Ovary (tissue), 9 donors: ENCODE results near the gene HAPLN2. TPM values are rescaled to one million over a fixed set of nuclear protein-coding genes. Genes with fewer than 3 reads are reported as not detected.

Experiments used
- DNase-seq, 5 donors: peaks; one replicate each; pipeline ENCODE4 v3.0.0-alpha.2; 2019 to 2020
- H3K27ac ChIP-seq, 2 donors: fragments of 200-600 bp; one replicate each; pipeline versions ENCODE4 v1.5.1 to v1.8.0; 2019 to 2022
- H3K27me3 ChIP-seq: fragments of 200-600 bp; one replicate; pipeline ENCODE4 v1.8.0; 2022
- H3K36me3 ChIP-seq: fragments of 200-600 bp; sonication (generic); one replicate; pipeline ENCODE4 v1.5.1; 2019
- H3K4me1 ChIP-seq: one replicate; pipeline ENCODE4 v1.8.1; 2013; ENCODE audit warnings: mild to moderate bottlenecking, moderate library complexity; ENCODE audit not compliant: insufficient read depth
- H3K4me3 ChIP-seq: fragments of 200-600 bp; sonication (generic); one replicate; pipeline ENCODE4 v1.5.1; 2017
- H3K9me3 ChIP-seq, 2 donors: fragments of 200-600 bp in 1 of 2; sonication (generic) in 1 of 2; one replicate each; pipeline versions ENCODE4 v1.5.1 to v1.8.1; 2013 to 2019; ENCODE audit warnings: mild to moderate bottlenecking in 1 of 2, moderate library complexity in 1 of 2
- EP300 ChIP-seq: sonication (generic); formaldehyde crosslinking; IDR thresholded peaks from one replicate; pipeline ENCODE4 v1.6.1; 2017; ENCODE audit warnings: antibody characterized with exemption
- POLR2A ChIP-seq: fragments of 450-650 bp; IDR thresholded peaks from one replicate; pipeline ENCODE4 v1.6.1; 2017; ENCODE audit warnings: antibody characterized with exemption, mild to moderate bottlenecking, moderate library complexity
- WGBS, 3 donors: extraction: QIAGEN DNeasy Blood & Tissue Kit in 1 of 3; methylation state at CpG; one replicate each; pipeline versions ENCODE4 v1.1.5 to v1.1.7; 2013 to 2017; 5-methylcytosine and 5-hydroxymethylcytosine counted together
- intact Hi-C, 4 donors: fragments of 100-400 bp; cut with DNase I; formaldehyde crosslinking; loops; one replicate each; pipeline versions ENCODE4 v1.11.0 to v1.15.1; 2022 to 2023
- polyA plus RNA-seq, 2 donors: library from polyadenylated mRNA; stranded (reverse); fragments of 200-250 nt in 1 of 2; fragments of 350-450 nt in 1 of 2; fragmentation: Illumina TruSeq in 1 of 2; extraction: RNeasy Lipid Tissue Mini Kit (QIAGEN cat#74804) in 1 of 2; gene quantifications; one replicate each; pipeline ENCODE4 v1.2.3, GENCODE V29; 2013 to 2014
- total RNA-seq, 7 donors: library from RNA; depleted of rRNA in 2 of 7; stranded (reverse); fragments of >200 nt in 2 of 7; fragmentation: NEBNext Ultra II Directional in 3 of 7; extraction: Animal tissue kit (Norgen Biotek cat#: 25700) in 3 of 7; gene quantifications; one replicate each; pipeline versions ENCODE4 v1.1.0 to v1.2.4, GENCODE V29; 2016 to 2023
- TF ChIP-seq, protein P1 (sequence below), 3 donors: fragments of 450-650 bp in 2 of 3; fragments of 200-600 bp in 1 of 3; IDR thresholded peaks; one replicate each; pipeline versions ENCODE4 v1.5.1 to v1.8.0; 2016 to 2022; ENCODE audit warnings: antibody characterized with exemption in 3 of 3, mild to moderate bottlenecking in 1 of 3
- donor health status: DM: no; HTN: no; CAD: no; lungs with moderate emphysema.
- donor health status: DM: no; HTN: no; CAD: no.
- donor health status: Bipolar disorder and iron deficiency.
- donor health status: DM: yes; HTN: yes; CAD: no.
- donor health status: DM: no; HTN: no; CAD: no.
- donor health status: DM: yes; HTN: yes; CAD: no.

Gene HAPLN2
- total and polyA plus RNA-seq, 9 donors: 0.30 to 1.9 (median 1.2) TPM; not detected in 1

- no peak for DNase-seq
- WGBS, 3 donors: 71 to 86% (median 83%) methylated on average over 2 of the region's 2 CpGs
- TF ChIP-seq, protein P1, sequence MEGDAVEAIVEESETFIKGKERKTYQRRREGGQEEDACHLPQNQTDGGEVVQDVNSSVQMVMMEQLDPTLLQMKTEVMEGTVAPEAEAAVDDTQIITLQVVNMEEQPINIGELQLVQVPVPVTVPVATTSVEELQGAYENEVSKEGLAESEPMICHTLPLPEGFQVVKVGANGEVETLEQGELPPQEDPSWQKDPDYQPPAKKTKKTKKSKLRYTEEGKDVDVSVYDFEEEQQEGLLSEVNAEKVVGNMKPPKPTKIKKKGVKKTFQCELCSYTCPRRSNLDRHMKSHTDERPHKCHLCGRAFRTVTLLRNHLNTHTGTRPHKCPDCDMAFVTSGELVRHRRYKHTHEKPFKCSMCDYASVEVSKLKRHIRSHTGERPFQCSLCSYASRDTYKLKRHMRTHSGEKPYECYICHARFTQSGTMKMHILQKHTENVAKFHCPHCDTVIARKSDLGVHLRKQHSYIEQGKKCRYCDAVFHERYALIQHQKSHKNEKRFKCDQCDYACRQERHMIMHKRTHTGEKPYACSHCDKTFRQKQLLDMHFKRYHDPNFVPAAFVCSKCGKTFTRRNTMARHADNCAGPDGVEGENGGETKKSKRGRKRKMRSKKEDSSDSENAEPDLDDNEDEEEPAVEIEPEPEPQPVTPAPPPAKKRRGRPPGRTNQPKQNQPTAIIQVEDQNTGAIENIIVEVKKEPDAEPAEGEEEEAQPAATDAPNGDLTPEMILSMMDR (IDR thresholded peaks at IDR 0.05): no peak
- TF ChIP-seq POLR2A (no peak), EP300 (no peak)
- H3K36me3 ChIP-seq: no peaks in the 10 kb centered on the region
- no peaks in the 10 kb centered on the region for H3K4me1 ChIP-seq
- no peaks in the 10 kb centered on the region for H3K27me3 ChIP-seq
- intact Hi-C loops: loop anchor here in 1 of 4 donors (5.0 kb wide), 1 partner anchor 148 kb away; no protein-coding TSS in a partner anchor
- no peak overlapping the region for H3K4me3 ChIP-seq
- H3K27ac ChIP-seq: no peak overlapping the region
- H3K9me3 ChIP-seq: no peaks in the 10 kb centered on the region
These were observed 24.2 kb upstream of the HAPLN2 start for GRCh38 chr1:156595016-156595415.

DNA sequence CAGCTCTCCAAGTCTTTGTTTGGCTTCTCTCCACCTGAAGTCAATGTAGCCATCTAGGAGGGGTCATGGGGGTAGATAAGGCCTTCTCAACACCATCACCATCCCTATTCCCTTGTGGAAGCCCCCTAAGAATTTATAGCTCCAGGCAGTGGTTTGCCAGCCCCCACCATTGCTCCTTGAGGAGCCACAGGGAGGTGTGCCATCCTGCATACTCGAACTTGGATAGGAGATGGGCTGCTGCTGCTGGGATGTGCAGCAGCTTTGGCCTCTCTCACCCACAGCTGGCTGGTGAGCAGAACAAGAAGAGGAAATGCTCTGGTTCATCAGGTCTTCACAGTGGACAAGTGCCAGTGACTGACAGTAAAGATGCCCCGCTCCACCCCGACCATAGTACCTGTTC lies 22.8 kb upstream of the HAPLN2 start:
- TF ChIP-seq POLR2A (no peak), EP300 (no peak)
- TF ChIP-seq, protein P1 (IDR thresholded peaks at IDR 0.05): no peak
- Histone ChIP-seq H3K4me3 (no peak overlapping the region), H3K27me3 (no peaks in the 10 kb centered on the region), H3K4me1 (peaks cover 4% of the 10 kb centered on the region), H3K27ac (no peak overlapping the region), H3K36me3 (no peaks in the 10 kb centered on the region), H3K9me3 (no peaks in the 10 kb centered on the region)
- WGBS, 3 donors: 71 to 85% (median 84%) methylated on average over 3 of the region's 3 CpGs
- intact Hi-C loops: loop anchor here in 1 of 4 donors (5.0 kb wide), 1 partner anchor 149 kb away; no protein-coding TSS in a partner anchor
- DNase-seq: no peak

- 87 to 93% (median 87%) methylated on average over 5 of the region's 5 CpGs for WGBS, 3 donors
- intact Hi-C loops: loop anchor here in 1 of 4 donors (5.0 kb wide), 1 partner anchor 151 kb away; no protein-coding TSS in a partner anchor
- Histone ChIP-seq H3K36me3 (no peaks in the 10 kb centered on the region), H3K27me3 (no peaks in the 10 kb centered on the region), H3K9me3 (no peaks in the 10 kb centered on the region), H3K4me1 (peaks cover 4% of the 10 kb centered on the region), H3K27ac (no peak overlapping the region), H3K4me3 (no peak overlapping the region)
- no peak for DNase-seq
- TF ChIP-seq POLR2A (no peak), EP300 (no peak)
- TF ChIP-seq, protein P1 (IDR thresholded peaks at IDR 0.05): no peak
These were observed 21.1 kb upstream of the HAPLN2 start for GRCh38 chr1:156598125-156598524.

DNA sequence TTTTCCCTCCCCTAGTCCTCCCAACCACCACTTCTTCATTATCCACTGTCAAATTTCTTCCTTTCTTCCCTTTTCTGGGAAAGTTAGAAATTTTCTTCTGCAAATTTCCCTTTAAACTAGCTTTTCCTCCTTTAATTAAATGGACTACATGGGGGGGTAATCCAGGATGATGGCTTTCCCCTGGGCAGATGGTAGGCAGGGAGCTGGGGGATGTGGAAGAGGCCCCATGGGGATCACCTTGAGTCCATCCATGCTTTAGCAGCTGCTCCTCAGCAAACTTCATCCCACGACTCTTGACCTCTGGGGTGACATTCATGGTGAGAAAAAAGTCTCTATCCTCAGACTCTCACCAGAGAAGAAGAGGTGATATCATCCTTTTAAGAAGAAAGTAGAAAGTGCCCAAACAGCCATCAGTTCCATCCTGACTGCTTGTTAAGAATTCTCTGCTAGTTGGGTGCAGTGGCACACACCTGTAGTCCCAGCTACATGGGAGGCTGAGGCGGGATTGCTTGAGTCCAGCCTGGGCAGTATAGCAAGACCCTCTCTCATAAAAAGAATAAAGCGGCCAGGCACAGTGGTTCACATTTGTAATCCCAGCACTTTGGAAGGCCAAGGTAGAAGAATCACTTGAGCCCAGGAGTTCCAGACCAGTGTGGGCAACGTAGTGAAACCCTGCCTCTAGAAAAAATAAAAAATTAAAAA lies 20.3 kb upstream of the HAPLN2 start:
- no peaks in the 10 kb centered on the region for H3K9me3 ChIP-seq
- no peak overlapping the region for H3K27ac ChIP-seq
- no peak for TF ChIP-seq EP300
- no peak for TF ChIP-seq POLR2A
- TF ChIP-seq, protein P1 (IDR thresholded peaks at IDR 0.05): no peak
- peaks cover 4% of the 10 kb centered on the region for H3K4me1 ChIP-seq
- no peaks in the 10 kb centered on the region for H3K36me3 ChIP-seq
- WGBS, 3 donors: 86 to 92% (median 86%) methylated on average over 4 of the region's 4 CpGs
- intact Hi-C loops: loop anchor here in 1 of 4 donors (5.0 kb wide), 1 partner anchor 152 kb away; no protein-coding TSS in a partner anchor
- no peak overlapping the region for H3K4me3 ChIP-seq
- DNase-seq: no peak
- no peaks in the 10 kb centered on the region for H3K27me3 ChIP-seq
